OCI-LY7 (cell line): Measurements from ENCODE around the gene COL4A2. TPM values are rescaled to one million over a fixed set of nuclear protein-coding genes. Genes with fewer than 3 reads are reported as not detected.

ENCODE experiments used
- BruUV-seq: library from RNA; stranded (reverse); fragments of 400-500 nt; replicated peaks from 2 replicates; lab custom pipeline; 2021; lab: Mats Ljungman, UMichigan
- CTCF ChIA-PET: fragments of 300-600 bp; sonication (Branson Sonifier 250); formaldehyde crosslinking; loops from one replicate; lab custom pipeline; 2022; ENCODE audit warnings: antibody characterized with exemption; ENCODE audit not compliant: unreplicated experiment; lab: Charles Lee
- POLR2A ChIA-PET: fragments of 300-600 bp; sonication (Branson Sonifier 250); formaldehyde crosslinking; loops from one replicate; lab custom pipeline; 2022; ENCODE audit warnings: antibody characterized with exemption; lab: Charles Lee
- DNase-seq: peaks from one replicate; pipeline ENCODE4 v3.0.0-alpha.2; 2015; ENCODE audit warnings: low spot score
- H2AFZ ChIP-seq: fragments of 200-600 bp; sonication (generic), shearing (Covaris generic); 2 replicates; pipeline ENCODE4 v1.6.1; 2014; ENCODE audit warnings: mild to moderate bottlenecking, antibody characterized with exemption, low read length, moderate library complexity
- H3K27ac ChIP-seq: fragments of 200-600 bp; sonication (generic); 2 replicates; pipeline ENCODE4 v1.5.1; 2014; ENCODE audit warnings: mixed run types, low read depth, mild to moderate bottlenecking, moderate library complexity, low read length, inconsistent platforms; ENCODE audit not compliant: poor library complexity, severe bottlenecking
- H3K36me3 ChIP-seq: fragments of 200-600 bp; sonication (generic); 2 replicates; pipeline ENCODE4 v1.6.1; 2014; ENCODE audit warnings: mild to moderate bottlenecking, antibody characterized with exemption, low read length, moderate library complexity, mixed read lengths; ENCODE audit not compliant: insufficient read depth
- H3K4me1 ChIP-seq: fragments of 200-600 bp; sonication (generic); 2 replicates; pipeline ENCODE4 v1.5.1; 2014; ENCODE audit warnings: mild to moderate bottlenecking, low read length; ENCODE audit not compliant: insufficient read depth, poor library complexity, severe bottlenecking
- H3K4me2 ChIP-seq: fragments of 200-600 bp; sonication (generic); 2 replicates; pipeline ENCODE4 v1.6.1; 2014; ENCODE audit warnings: mild to moderate bottlenecking, low read length
- H3K4me3 ChIP-seq: fragments of 200-600 bp; sonication (generic); 2 replicates; pipeline ENCODE4 v1.5.1; 2014; ENCODE audit warnings: mild to moderate bottlenecking, low read depth, low read length; ENCODE audit not compliant: poor library complexity, severe bottlenecking
- H3K79me2 ChIP-seq: fragments of 200-600 bp; sonication (generic); 2 replicates; pipeline ENCODE4 v1.6.1; 2016; ENCODE audit warnings: low read depth, mild to moderate bottlenecking, low read length, moderate library complexity, mixed read lengths; ENCODE audit not compliant: insufficient read depth
- H3K9me2 ChIP-seq: fragments of 200-600 bp; sonication (generic); 2 replicates; pipeline ENCODE4 v1.6.1; 2016; ENCODE audit warnings: mild to moderate bottlenecking, low read length, mixed read lengths; ENCODE audit not compliant: insufficient read depth
- H3K9me3 ChIP-seq: fragments of 200-600 bp; sonication (generic); 2 replicates; pipeline ENCODE4 v1.6.1; 2014; ENCODE audit warnings: mild to moderate bottlenecking, mixed run types, low read length, mixed read lengths
- H4K20me1 ChIP-seq: fragments of 200-600 bp; sonication (generic); 2 replicates; pipeline ENCODE4 v1.6.1; 2014; ENCODE audit warnings: mild to moderate bottlenecking, antibody characterized with exemption, low read length, moderate library complexity, mixed read lengths; ENCODE audit not compliant: insufficient read depth
- CTCF ChIP-seq: fragments of 200-600 bp; sonication (generic); conservative IDR thresholded peaks from 2 replicates; pipeline ENCODE4 v1.5.1; 2014; ENCODE audit warnings: mild to moderate bottlenecking, antibody characterized with exemption, low read length, moderate library complexity, mixed read lengths
- EZH2phosphoT487 ChIP-seq: fragments of 200-600 bp; sonication (generic); IDR thresholded peaks from 2 replicates; pipeline ENCODE4 v1.6.1; 2018; ENCODE audit warnings: low read depth, borderline replicate concordance, mild to moderate bottlenecking, mixed run types, antibody characterized with exemption, low read length, moderate library complexity, mixed read lengths
- intact Hi-C: fragments of 100-400 bp; cut with micrococcal nuclease; formaldehyde crosslinking; loops from one replicate; pipeline ENCODE4 v1.10.0; 2022; ENCODE audit not compliant: unreplicated experiment
- total RNA-seq, 2 experiments: library from RNA; depleted of rRNA in 1 of 2; stranded (reverse); fragments of >200 nt in 1 of 2; shearing (Covaris generic) in 1 of 2; gene quantifications; 2 replicates each; pipeline ENCODE4 v1.2.3, GENCODE V29; 2014 to 2022

The COL4A2 gene
- total RNA-seq, 2 experiments from 2014 or later: 0.34 TPM; not detected in 1

GRCh38 chr13:110285991-110286832 is 20.9 kb upstream of the COL4A2 start:
- no peak overlapping the region for H3K4me3 ChIP-seq
- no peaks in the 10 kb centered on the region for H3K9me2 ChIP-seq
- H3K4me1 ChIP-seq: no peaks in the 10 kb centered on the region
- no peak for DNase-seq
- no peaks in the 10 kb centered on the region for H3K79me2 ChIP-seq
- no peak overlapping the region for H3K27ac ChIP-seq
- no peaks in the 10 kb centered on the region for H4K20me1 ChIP-seq
- no TSS peak for BruUV-seq
- no peaks in the 10 kb centered on the region for H3K9me3 ChIP-seq
- no peak overlapping the region for H2AFZ ChIP-seq
- intact Hi-C loops: no loop called here
- no peak overlapping the region for H3K4me2 ChIP-seq
- CTCF ChIA-PET: no interaction called here
- POLR2A ChIA-PET: no interaction called here
- no peak for TF ChIP-seq CTCF
- TF ChIP-seq EZH2phosphoT487: no peak
- no peaks in the 10 kb centered on the region for H3K36me3 ChIP-seq

- Histone ChIP-seq H3K27ac (no peak overlapping the region), H4K20me1 (no peaks in the 10 kb centered on the region), H3K79me2 (no peaks in the 10 kb centered on the region), H3K4me1 (no peaks in the 10 kb centered on the region), H2AFZ (no peak overlapping the region), H3K9me3 (no peaks in the 10 kb centered on the region), H3K4me3 (no peak overlapping the region), H3K9me2 (no peaks in the 10 kb centered on the region), H3K36me3 (no peaks in the 10 kb centered on the region), H3K4me2 (no peak overlapping the region)
- TF ChIP-seq CTCF: no peak
- TF ChIP-seq EZH2phosphoT487: no peak
- CTCF ChIA-PET: no interaction called here
- POLR2A ChIA-PET: no interaction called here
- no TSS peak for BruUV-seq
- DNase-seq: no peak
- intact Hi-C loops: no loop called here
Observed at GRCh38 chr13:110286833-110287819, 20.0 kb upstream of the COL4A2 start.
